Nephron progenitor cell (in vitro differentiated cells): Measurements from ENCODE around the gene IMMT.

Experiments
- DNase-seq: peaks from one replicate; pipeline ENCODE4 v3.0.0; 2021
- H3K27ac Mint-ChIP-seq: 2 replicates; pipeline ENCODE4 v1.8.0; 2021; ENCODE audit warnings: mild to moderate bottlenecking, moderate library complexity, mixed read lengths
- H3K27me3 Mint-ChIP-seq: 2 replicates; pipeline ENCODE4 v1.8.0; 2021; ENCODE audit warnings: mild to moderate bottlenecking, low read depth, mixed read lengths; ENCODE audit not compliant: poor library complexity
- H3K36me3 Mint-ChIP-seq: 2 replicates; pipeline ENCODE4 v1.8.0; 2021; ENCODE audit warnings: low read depth, mixed read lengths
- H3K4me1 Mint-ChIP-seq: 2 replicates; pipeline ENCODE4 v1.8.0; 2021; ENCODE audit warnings: mixed read lengths
- H3K4me3 Mint-ChIP-seq: 2 replicates; pipeline ENCODE4 v1.8.0; 2021; ENCODE audit warnings: mild to moderate bottlenecking, moderate library complexity, mixed read lengths
- H3K9me3 Mint-ChIP-seq: 2 replicates; pipeline ENCODE4 v1.8.0; 2021; ENCODE audit warnings: mild to moderate bottlenecking, moderate library complexity, mixed read lengths
- TF ChIP-seq, protein P1 (sequence below): fragments of 200-600 bp; sonication (generic); IDR thresholded peaks from 2 replicates; pipeline ENCODE4 v1.5.0; 2021; ENCODE audit warnings: antibody characterized with exemption

Gene IMMT

DNA sequence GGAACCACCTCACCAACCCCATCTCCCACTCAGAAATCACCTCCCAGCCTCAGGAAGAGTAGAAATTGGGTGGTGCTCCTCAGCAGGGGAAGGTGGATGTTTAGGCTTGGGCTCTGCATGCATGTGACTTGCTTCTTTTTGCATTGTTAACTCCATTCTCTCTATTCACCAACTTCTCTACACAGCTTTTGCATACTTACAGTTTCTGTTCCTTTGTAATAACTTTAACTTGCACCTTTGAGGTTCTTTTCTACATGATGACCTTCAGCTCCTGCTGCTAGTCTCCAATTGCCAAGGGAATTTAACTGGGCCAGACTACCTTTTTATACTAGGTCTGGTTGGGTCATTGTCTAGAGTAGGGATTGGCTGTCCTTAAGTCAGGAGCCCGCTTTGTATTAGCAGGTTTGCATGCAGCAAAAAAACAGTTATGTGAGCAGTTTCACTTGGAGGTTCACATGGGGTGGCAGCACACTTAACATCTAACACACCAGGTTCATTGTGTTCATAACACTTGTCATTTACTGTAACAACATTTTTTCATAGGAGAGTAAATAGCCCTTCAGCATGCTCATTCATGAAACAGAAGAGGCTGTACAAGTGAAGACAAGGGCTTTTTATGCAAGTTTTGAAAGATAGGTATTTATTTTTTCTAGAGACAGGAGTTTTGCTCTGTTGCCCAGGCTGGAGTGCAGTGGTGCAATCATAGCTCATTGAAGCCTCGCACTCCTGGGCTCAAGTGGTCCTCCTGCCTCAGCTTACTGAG lies 16.0 kb upstream of the IMMT start:
- Mint-ChIP-seq H3K4me1 (peaks cover under 1% of the 10 kb centered on the region), H3K27ac (peak overlapping the region; percentile 22), H3K36me3 (peaks cover 54% of the 10 kb centered on the region), H3K9me3 (no peaks in the 10 kb centered on the region), H3K27me3 (no peaks in the 10 kb centered on the region), H3K4me3 (no peak overlapping the region)
- TF ChIP-seq, protein P1, sequence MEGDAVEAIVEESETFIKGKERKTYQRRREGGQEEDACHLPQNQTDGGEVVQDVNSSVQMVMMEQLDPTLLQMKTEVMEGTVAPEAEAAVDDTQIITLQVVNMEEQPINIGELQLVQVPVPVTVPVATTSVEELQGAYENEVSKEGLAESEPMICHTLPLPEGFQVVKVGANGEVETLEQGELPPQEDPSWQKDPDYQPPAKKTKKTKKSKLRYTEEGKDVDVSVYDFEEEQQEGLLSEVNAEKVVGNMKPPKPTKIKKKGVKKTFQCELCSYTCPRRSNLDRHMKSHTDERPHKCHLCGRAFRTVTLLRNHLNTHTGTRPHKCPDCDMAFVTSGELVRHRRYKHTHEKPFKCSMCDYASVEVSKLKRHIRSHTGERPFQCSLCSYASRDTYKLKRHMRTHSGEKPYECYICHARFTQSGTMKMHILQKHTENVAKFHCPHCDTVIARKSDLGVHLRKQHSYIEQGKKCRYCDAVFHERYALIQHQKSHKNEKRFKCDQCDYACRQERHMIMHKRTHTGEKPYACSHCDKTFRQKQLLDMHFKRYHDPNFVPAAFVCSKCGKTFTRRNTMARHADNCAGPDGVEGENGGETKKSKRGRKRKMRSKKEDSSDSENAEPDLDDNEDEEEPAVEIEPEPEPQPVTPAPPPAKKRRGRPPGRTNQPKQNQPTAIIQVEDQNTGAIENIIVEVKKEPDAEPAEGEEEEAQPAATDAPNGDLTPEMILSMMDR = no peak
- DNase-seq = no peak

DNA sequence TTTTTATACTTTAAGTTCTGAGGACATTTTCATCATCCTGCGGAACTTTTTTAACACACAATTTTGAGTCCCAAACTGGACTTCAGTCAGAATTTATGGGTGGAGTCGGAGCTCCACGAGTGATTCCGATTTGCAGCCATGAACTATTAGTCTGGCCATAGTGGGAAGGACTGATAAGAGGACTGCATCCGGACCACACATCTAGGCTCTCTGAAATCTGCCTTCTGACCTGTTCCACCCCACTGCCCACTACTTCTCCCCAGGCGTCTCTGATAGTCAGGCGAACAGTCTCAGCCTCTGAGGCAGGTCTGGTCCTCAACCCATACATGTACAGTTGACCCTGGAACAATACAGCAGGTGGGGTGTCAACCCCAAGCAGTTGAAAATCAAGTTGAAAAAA lies 9.2 kb upstream of the IMMT start:
- peaks cover 1% of the 10 kb centered on the region for H3K27me3 Mint-ChIP-seq
- TF ChIP-seq, protein P1 = no peak
- H3K36me3 Mint-ChIP-seq = peaks cover 22% of the 10 kb centered on the region
- no peak overlapping the region for H3K4me3 Mint-ChIP-seq
- H3K4me1 Mint-ChIP-seq = peaks cover 39% of the 10 kb centered on the region
- H3K9me3 Mint-ChIP-seq = no peaks in the 10 kb centered on the region
- DNase-seq = no peak
- H3K27ac Mint-ChIP-seq = no peak overlapping the region

DNA sequence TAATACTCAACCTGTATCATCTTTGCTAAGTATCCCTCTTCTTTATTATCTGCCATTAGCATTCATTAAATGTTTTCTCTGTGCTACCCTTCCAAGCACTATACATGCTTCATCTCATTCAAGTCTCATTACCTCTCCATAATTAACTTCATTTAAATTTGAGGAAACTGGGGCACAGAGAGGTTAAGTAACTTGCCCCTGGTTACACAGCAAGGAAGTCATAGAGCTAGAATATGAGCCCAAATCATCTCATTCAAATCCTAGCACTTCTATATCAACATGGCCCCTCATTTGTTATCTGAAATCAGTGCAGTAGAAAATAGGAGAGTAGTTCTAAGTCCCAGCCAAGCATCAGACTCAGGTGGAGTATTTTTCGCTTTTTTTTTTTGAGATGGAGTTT lies 8.4 kb upstream of the IMMT start:
- DNase-seq = no peak
- TF ChIP-seq, protein P1 = no peak
- H3K4me1 Mint-ChIP-seq = peaks cover 43% of the 10 kb centered on the region

DNA sequence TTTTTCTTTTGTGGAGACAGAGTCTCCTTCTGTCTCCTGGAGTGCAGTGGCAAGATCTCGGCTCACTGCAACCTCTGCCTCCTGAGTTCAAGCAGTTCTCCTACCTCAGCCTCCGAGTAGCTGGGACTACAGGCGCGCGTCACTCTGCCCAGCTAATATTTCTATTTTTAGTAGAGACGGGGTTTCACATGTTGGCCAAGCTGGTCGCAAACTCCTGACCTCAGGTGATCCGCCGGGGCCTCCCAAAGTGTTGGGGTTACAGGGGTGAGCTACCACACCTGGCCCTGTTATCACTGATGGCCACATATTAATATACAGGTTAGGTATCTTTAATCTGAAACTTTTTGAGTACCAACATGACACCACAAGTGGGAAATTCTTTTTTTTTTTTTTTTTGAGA lies 7.4 kb upstream of the IMMT start:
- peaks cover 5% of the 10 kb centered on the region for H3K27me3 Mint-ChIP-seq
- TF ChIP-seq, protein P1 = no peak
- H3K4me1 Mint-ChIP-seq = peaks cover 43% of the 10 kb centered on the region
- H3K4me3 Mint-ChIP-seq = no peak overlapping the region
- H3K36me3 Mint-ChIP-seq = peaks cover 14% of the 10 kb centered on the region
- peaks cover 4% of the 10 kb centered on the region for H3K9me3 Mint-ChIP-seq
- H3K27ac Mint-ChIP-seq = no peak overlapping the region
- DNase-seq = no peak

More for the DNA sequence above, 8.4 kb upstream of the IMMT start:
- H3K36me3 Mint-ChIP-seq = peaks cover 16% of the 10 kb centered on the region
- H3K27me3 Mint-ChIP-seq = peaks cover 5% of the 10 kb centered on the region
- H3K4me3 Mint-ChIP-seq = no peak overlapping the region
- H3K27ac Mint-ChIP-seq = no peak overlapping the region
- H3K9me3 Mint-ChIP-seq = peaks cover 4% of the 10 kb centered on the region

DNA sequence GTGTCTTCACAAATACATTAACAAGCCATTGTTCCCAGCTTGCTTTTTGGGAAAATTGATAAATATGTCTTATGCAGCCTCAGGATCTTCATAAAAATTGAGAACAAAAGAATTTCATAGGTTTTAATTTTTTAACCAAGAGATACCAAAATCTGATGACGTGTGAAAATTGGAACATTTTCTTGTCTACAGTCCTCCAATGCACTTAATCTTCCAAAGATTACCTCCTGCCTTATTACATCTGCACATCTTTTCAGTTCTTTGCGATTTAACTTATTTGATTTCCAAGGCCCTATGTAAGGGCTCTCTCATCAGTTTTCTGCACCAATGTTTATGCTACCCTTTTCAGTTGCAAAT lies 7.1 kb upstream of the IMMT start:
- H3K27me3 Mint-ChIP-seq = peaks cover 5% of the 10 kb centered on the region
- H3K27ac Mint-ChIP-seq = peak overlapping the region; percentile 37
- no peak overlapping the region for H3K4me3 Mint-ChIP-seq
- peaks cover 43% of the 10 kb centered on the region for H3K4me1 Mint-ChIP-seq
- peaks cover 13% of the 10 kb centered on the region for H3K36me3 Mint-ChIP-seq
- TF ChIP-seq, protein P1 = no peak
- no peak for DNase-seq
- H3K9me3 Mint-ChIP-seq = peaks cover 4% of the 10 kb centered on the region
